Measurements from ENCODE around the gene GOLGA6L10.
"Not testable (repeated sequence)": the region's sequence is repeated elsewhere in the genome, so short reads cannot be mapped to it uniquely, and the experiment has no call there.

The GOLGA6L10 gene, protein sequence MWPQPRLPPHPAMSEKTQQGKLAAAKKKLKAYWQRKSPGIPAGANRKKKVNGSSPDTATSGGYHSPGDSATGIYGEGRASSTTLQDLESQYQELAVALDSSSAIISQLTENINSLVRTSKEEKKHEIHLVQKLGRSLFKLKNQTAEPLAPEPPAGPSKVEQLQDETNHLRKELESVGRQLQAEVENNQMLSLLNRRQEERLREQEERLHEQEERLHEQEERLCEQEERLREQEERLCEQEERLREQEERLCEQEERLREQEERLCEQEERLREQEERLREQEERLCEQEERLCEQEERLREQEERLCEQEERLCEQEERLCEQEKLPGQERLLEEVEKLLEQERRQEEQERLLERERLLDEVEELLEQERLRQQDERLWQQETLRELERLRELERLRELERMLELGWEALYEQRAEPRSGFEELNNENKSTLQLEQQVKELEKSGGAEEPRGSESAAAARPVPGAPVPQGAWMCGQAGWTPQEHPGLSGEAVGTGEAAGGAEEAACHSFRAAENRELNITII

GRCh38 chr15:82349375-82349774 is at the start of gene GOLGA6L10:
GOLGA6L10 (minus strand) TSS chr15:82349475; CDS start chr15:82349375, 100 bp downstream.
- not testable (repeated sequence) for DNase-seq (ENCODE audit: low read depth)

DNA sequence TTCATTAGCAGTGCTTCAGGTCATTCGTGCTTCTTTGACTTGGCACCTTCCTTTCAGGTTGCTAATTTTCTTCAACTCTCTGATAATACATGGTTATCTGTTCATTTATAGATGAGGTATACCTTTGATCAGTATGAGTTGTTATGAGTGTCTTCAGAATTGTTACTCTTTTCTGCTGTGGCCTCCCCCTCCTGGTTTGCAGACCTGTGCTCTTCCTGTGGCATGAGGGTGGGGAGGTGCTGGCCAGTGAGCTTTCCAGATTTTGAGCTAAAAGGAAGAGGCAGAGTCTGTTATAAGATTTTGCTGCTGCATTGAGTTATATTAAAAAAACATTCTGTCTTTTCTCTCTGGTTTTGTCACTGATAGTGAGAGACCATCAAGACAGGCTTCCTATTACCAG is 49.5 kb upstream of the GOLGA6L10 start:
- DNase-seq (ENCODE audit: low read depth): no peak

DNA sequence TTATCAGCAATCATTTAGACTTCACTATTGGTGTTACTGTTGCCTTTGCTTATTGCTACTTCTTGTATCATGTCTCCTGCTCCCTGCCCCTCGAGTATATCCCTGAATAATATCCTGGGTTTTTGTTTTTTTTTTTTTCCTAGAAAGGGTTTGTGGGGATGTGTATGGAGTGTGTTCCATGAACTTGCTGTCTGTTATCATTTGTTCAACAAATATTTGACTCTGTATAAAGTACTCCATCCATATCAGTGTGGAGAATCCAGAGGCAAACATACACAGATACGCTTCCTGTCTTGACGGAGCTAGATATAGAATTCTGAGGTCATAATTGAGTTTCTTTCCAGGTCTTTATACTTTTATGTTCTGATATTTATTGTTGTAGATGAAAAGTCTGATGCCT is 48.5 kb upstream of the GOLGA6L10 start:
- no peak for DNase-seq (ENCODE audit: low read depth)

GRCh38 chr15:82395788-82396187 is 46.5 kb upstream of the GOLGA6L10 start:
- DNase-seq (ENCODE audit: low read depth): not testable (repeated sequence)

- DNase-seq (ENCODE audit: low read depth): no peak
These were observed 44.4 kb upstream of the GOLGA6L10 start for GRCh38 chr15:82393671-82394070.

- not testable (repeated sequence) for DNase-seq (ENCODE audit: low read depth)
These were observed 42.8 kb upstream of the GOLGA6L10 start for GRCh38 chr15:82392077-82392476.

DNA sequence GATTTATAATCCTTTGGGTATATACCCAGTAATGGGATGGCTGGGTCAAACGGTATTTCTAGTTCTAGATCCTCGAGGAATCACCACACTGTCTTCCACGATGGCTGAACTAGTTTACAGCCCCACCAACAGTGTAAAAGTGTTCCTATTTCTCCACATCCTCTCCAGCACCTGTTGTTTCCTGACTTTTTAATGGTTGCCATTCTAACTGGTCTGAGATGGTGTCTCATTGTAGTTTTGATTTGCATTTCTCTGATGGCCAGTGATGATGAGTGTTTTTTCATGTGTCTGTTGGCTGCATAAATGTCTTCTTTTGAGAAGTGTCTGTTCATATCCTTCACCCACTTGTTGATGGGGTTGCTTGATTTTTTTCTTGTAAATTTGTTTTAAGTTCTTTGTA is 40.9 kb upstream of the GOLGA6L10 start:
- DNase-seq (ENCODE audit: low read depth): not testable (repeated sequence)

GRCh38 chr15:82387209-82387608 is 37.9 kb upstream of the GOLGA6L10 start:
- not testable (repeated sequence) for DNase-seq (ENCODE audit: low read depth)

- DNase-seq (ENCODE audit: low read depth): not testable (repeated sequence)
These were observed 32.2 kb upstream of the GOLGA6L10 start for GRCh38 chr15:82381330-82381955.

DNA sequence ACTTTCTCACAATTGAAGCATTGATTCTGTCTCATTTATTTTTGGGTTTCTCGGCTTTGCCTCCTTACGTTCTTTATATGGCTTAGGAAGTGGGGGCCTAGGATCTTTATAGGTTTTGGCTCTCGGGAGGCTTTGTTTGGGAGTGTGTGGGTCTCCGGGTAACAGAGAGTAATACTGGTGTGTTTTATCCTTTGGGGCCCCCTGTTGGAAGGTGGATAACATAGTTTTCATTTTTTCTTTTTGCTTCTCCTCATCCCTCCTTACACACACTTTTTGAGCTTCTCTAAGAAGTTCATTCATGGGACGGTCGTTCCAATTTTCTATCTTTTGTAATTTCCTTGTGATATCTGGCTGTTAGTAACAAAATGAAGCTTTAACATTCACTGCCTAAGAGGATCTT is 30.3 kb upstream of the GOLGA6L10 start:
- DNase-seq (ENCODE audit: low read depth): not testable (repeated sequence)

DNA sequence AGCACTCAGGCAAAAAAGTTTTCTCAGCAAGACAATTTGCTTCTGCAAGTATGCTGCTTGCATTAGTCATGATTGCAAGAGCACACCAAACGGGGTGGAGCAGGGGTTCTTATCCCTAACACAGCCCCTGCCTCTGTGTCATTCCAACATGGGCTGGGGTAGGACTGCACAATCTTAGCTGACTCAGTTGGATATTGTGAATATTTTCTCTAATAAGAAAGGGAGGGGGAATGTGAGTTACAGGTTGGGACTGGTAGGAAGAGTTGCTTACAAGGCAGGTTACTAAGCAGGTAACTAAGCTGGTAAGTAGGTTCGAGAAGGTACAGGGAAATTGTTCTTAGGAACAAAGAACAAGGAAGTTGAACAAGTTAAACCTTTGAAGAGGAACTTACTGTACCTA is 24.4 kb upstream of the GOLGA6L10 start:
- DNase-seq (ENCODE audit: low read depth): not testable (repeated sequence)

- no peak for DNase-seq (ENCODE audit: low read depth)
These were observed 22.4 kb upstream of the GOLGA6L10 start for GRCh38 chr15:82371656-82372055.

GRCh38 chr15:82367790-82368189 is 18.5 kb upstream of the GOLGA6L10 start:
- DNase-seq (ENCODE audit: low read depth): not testable (repeated sequence)

- DNase-seq (ENCODE audit: low read depth): peak; percentile 33
These were observed 16.5 kb upstream of the GOLGA6L10 start for GRCh38 chr15:82365692-82366323.

DNA sequence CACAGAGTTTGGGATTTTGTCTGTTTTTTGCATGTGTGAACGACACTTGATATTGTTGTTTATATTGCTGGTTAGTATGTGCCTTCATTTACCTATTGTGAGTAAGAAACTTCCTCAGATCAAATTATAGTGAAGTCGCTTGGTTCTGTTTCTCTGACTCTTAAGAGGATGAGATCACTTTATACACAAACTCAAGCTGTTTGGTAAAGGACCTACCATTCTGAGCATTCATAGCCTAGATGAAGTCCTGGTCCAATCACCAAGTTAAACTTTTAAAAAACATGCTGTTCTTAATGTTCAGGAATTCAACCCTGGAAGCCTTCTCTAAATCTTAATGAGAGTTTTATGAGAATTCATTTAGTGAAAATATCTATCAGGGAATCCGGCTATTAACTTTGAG is 15.3 kb upstream of the GOLGA6L10 start:
- not testable (repeated sequence) for DNase-seq (ENCODE audit: low read depth)

GRCh38 chr15:82362790-82363189 is 13.5 kb upstream of the GOLGA6L10 start:
- not testable (repeated sequence) for DNase-seq (ENCODE audit: low read depth)

- not testable (repeated sequence) for DNase-seq (ENCODE audit: low read depth)
These were observed 11.3 kb upstream of the GOLGA6L10 start for GRCh38 chr15:82360618-82361017.

DNA sequence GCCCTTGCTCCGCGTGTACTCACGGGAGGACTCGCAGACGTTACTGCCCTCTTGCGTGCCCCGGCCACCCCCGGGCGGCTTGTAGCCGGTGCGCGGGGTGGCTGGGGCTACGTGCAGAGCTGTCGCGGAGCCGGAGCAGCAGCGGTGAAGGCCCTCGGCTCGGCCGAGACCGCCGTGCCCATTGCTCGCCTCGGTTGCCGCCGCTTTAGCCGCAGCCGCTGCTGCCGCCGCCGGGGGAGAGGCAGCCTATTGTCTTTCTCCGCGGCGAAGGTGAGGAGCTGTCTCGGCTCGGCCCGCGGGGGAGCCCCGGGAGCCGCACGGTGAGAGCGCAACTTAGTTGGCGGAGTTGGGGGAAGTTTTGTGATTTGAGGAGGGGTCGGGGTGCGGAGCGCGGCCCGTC is 5.8 kb upstream of the GOLGA6L10 start:
- not testable (repeated sequence) for DNase-seq (ENCODE audit: low read depth)

- not testable (repeated sequence) for DNase-seq (ENCODE audit: low read depth)
These were observed 5.3 kb upstream of the GOLGA6L10 start for GRCh38 chr15:82354546-82354945.

GRCh38 chr15:82347645-82348044 is 1.6 kb downstream of the GOLGA6L10 start:
- not testable (repeated sequence) for DNase-seq (ENCODE audit: low read depth)

- DNase-seq (ENCODE audit: low read depth): not testable (repeated sequence)
These were observed 4.1 kb downstream of the GOLGA6L10 start for GRCh38 chr15:82345176-82345575.

GRCh38 chr15:82344421-82344820 is 4.9 kb downstream of the GOLGA6L10 start:
- DNase-seq (ENCODE audit: low read depth): not testable (repeated sequence)

Measured in activated T-helper 1 cell treated with Interleukin-2 at 50 U/mL for 16 hours (primary cell).